Keratinocyte (primary cell): ENCODE measurements around the gene ABI3. TPM values are rescaled to one million over a fixed set of nuclear protein-coding genes. Genes with fewer than 3 reads are reported as not detected.

Source experiments
- DNase-seq: peaks from one replicate; pipeline ENCODE4 v3.0.0-alpha.2; 2011; ENCODE audit warnings: low read depth, missing footprints, low spot score
- FAIRE-seq: peaks from 2 replicates; lab custom pipeline; 2011; peaks lifted over from hg19 to GRCh38; lab: Jason Lieb, UNC
- H2AFZ ChIP-seq: 2 replicates; pipeline ENCODE4 v1.6.0; 2012; ENCODE audit warnings: low read length, control low read depth, inconsistent platforms; ENCODE audit not compliant: control insufficient read depth
- H3K27ac ChIP-seq: 2 replicates; pipeline ENCODE4 v1.5.1; 2011; ENCODE audit warnings: low read length; ENCODE audit not compliant: control insufficient read depth, insufficient read depth
- H3K27me3 ChIP-seq: 3 replicates; pipeline ENCODE4 v1.6.0; 2011; ENCODE audit warnings: low read length; ENCODE audit not compliant: control insufficient read depth, insufficient read depth; ENCODE audit errors: extremely low read depth
- H3K36me3 ChIP-seq, 2 experiments: 2 replicates in 1 of 2; 3 replicates in 1 of 2; pipeline ENCODE4 v1.5.1; 2011; ENCODE audit warnings: low read length in 2 of 2, mild to moderate bottlenecking in 1 of 2; ENCODE audit not compliant: control insufficient read depth in 2 of 2, insufficient read depth in 2 of 2; ENCODE audit errors: extremely low read depth in 1 of 2
- H3K4me1 ChIP-seq: 3 replicates; pipeline ENCODE4 v1.5.1; 2011; ENCODE audit warnings: low read length; ENCODE audit not compliant: control insufficient read depth, insufficient read depth; ENCODE audit errors: extremely low read depth
- H3K4me2 ChIP-seq: 3 replicates; pipeline ENCODE4 v1.6.0; 2011; ENCODE audit warnings: low read depth, low read length; ENCODE audit not compliant: control insufficient read depth, insufficient read depth; ENCODE audit errors: extremely low read depth
- H3K4me3 ChIP-seq, 3 experiments: fragments of 200-600 bp in 1 of 3; sonication (generic) in 1 of 3; 2 replicates in 2 of 3; 3 replicates in 1 of 3; pipeline ENCODE4 v1.5.1; 2011 to 2016; ENCODE audit warnings: low read length in 3 of 3, mild to moderate bottlenecking in 3 of 3, control low read depth in 2 of 3, inconsistent platforms in 1 of 3, low read depth in 1 of 3, mixed read lengths in 1 of 3, mixed run types in 1 of 3, moderate library complexity in 1 of 3; ENCODE audit not compliant: control insufficient read depth in 2 of 3, insufficient read depth in 2 of 3; ENCODE audit errors: extremely low read depth in 1 of 3
- H3K79me2 ChIP-seq: 2 replicates; pipeline ENCODE4 v1.6.0; 2012; ENCODE audit warnings: low read length; ENCODE audit not compliant: control insufficient read depth, insufficient read depth
- H3K9ac ChIP-seq: 3 replicates; pipeline ENCODE4 v1.6.0; 2011; ENCODE audit warnings: low read length; ENCODE audit not compliant: control insufficient read depth, insufficient read depth; ENCODE audit errors: extremely low read depth
- H3K9me1 ChIP-seq: 3 replicates; pipeline ENCODE4 v1.6.0; 2011; ENCODE audit warnings: low read length; ENCODE audit not compliant: control insufficient read depth, insufficient read depth; ENCODE audit errors: extremely low read depth
- H3K9me3 ChIP-seq: 2 replicates; pipeline ENCODE4 v1.5.1; 2012; ENCODE audit warnings: low read depth, low read length; ENCODE audit not compliant: control insufficient read depth
- H4K20me1 ChIP-seq: 3 replicates; pipeline ENCODE4 v1.6.0; 2011; ENCODE audit warnings: low read length; ENCODE audit not compliant: control insufficient read depth, insufficient read depth; ENCODE audit errors: extremely low read depth
- EZH2 ChIP-seq: IDR thresholded peaks from one replicate; pipeline ENCODE4 v1.6.1; 2012; ENCODE audit warnings: inconsistent platforms, mild to moderate bottlenecking, low read length, moderate library complexity
- dilution Hi-C: fragments of 300-500 bp; cut with MboI; formaldehyde crosslinking; loops from one replicate; pipeline ENCODE4 v1.7.0; 2020; ENCODE audit warnings: low sequenced_read_pairs; ENCODE audit not compliant: extremely low pct_ligation_motif_present
- polyA plus RNA-seq, 5 experiments: library from polyadenylated mRNA; depleted of rRNA in 3 of 5; stranded (reverse) in 3 of 5; stranded (forward) in 1 of 5; unstranded in 1 of 5; fragments of >200 nt; gene quantifications; 1 replicate in 1 of 5; 2 replicates in 3 of 5; 3 replicates in 1 of 5; pipeline versions ENCODE4 v1.2.1 to v1.2.3, GENCODE V29; 2011 to 2012; ENCODE audit warnings: missing spikeins in 2 of 5, low read depth in 1 of 5, low replicate concordance in 1 of 5
- TF ChIP-seq, protein P1 (sequence below), 3 experiments: IDR thresholded peaks in 1 of 3; conservative IDR thresholded peaks in 1 of 3; optimal IDR thresholded peaks in 1 of 3; 2 replicates in 2 of 3; 3 replicates in 1 of 3; pipeline versions ENCODE3 to v1.5.1; 2011; ENCODE audit warnings: low read length in 3 of 3, mild to moderate bottlenecking in 3 of 3, moderate library complexity in 2 of 3, control low read depth in 1 of 3, inconsistent platforms in 1 of 3; ENCODE audit not compliant: insufficient read depth in 2 of 3; ENCODE audit errors: extremely low read depth in 1 of 3

ABI3 gene
- polyA plus RNA-seq, 1 donor (not counting 4 experiments of a cell fraction or from before 2014, with no cell fraction given), result not detected

DNA sequence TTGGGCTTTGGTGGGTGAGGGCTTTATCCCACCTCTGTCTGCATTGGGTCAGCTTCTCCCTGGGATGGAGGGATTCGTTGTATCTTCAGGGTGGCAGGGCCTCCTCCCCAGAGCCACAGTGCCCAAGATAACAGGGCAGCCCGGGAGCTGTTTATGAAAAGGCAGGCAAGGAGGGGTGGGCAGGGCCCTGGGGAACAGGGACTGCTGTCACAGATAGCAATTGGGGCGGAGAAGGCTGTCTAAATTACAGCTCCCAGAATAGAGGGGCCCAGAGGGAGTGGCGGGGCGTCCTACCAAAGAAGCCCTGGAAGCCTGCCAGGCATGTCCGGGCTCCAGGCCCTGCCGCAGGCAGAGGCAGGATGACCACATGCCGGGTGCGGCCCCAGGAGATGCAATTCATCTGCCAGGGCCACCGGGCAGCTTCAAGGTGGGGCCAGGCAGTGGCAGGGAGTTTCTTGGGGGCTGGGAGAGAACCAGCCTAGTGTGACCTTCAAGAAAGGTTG lies 38.8 kb downstream of the ABI3 start:
- Histone ChIP-seq H3K27me3 (peaks cover 4% of the 10 kb centered on the region), H3K9me1 (no peaks in the 10 kb centered on the region), H4K20me1 (no peaks in the 10 kb centered on the region), H3K9me3 (no peaks in the 10 kb centered on the region), H3K36me3 (no peaks in the 10 kb centered on the region), H3K27ac (no peak overlapping the region), H3K4me1 (no peaks in the 10 kb centered on the region), H3K9ac (no peak overlapping the region), H3K4me3 (no peak overlapping the region), H3K4me2 (no peak overlapping the region), H2AFZ (no peak overlapping the region), H3K79me2 (no peaks in the 10 kb centered on the region)
- dilution Hi-C loops, result no loop called here
- no peak for FAIRE-seq
- no peak for TF ChIP-seq EZH2
- TF ChIP-seq, protein P1, sequence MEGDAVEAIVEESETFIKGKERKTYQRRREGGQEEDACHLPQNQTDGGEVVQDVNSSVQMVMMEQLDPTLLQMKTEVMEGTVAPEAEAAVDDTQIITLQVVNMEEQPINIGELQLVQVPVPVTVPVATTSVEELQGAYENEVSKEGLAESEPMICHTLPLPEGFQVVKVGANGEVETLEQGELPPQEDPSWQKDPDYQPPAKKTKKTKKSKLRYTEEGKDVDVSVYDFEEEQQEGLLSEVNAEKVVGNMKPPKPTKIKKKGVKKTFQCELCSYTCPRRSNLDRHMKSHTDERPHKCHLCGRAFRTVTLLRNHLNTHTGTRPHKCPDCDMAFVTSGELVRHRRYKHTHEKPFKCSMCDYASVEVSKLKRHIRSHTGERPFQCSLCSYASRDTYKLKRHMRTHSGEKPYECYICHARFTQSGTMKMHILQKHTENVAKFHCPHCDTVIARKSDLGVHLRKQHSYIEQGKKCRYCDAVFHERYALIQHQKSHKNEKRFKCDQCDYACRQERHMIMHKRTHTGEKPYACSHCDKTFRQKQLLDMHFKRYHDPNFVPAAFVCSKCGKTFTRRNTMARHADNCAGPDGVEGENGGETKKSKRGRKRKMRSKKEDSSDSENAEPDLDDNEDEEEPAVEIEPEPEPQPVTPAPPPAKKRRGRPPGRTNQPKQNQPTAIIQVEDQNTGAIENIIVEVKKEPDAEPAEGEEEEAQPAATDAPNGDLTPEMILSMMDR (optimal IDR thresholded peaks at IDR 0.05 in 1 of 3, IDR thresholded peaks at IDR 0.05 in 1 of 3, conservative IDR thresholded peaks at IDR 0.05 in 1 of 3; ENCODE audit: extremely low read depth in 1 of 3, insufficient read depth in 2 of 3, low read length in 3 of 3), result no peak
- DNase-seq, result no peak

GRCh38 chr17:49249890-49250522 lies 39.5 kb downstream of the ABI3 start:
- Histone ChIP-seq H3K27ac (no peak overlapping the region), H4K20me1 (no peaks in the 10 kb centered on the region), H3K79me2 (no peaks in the 10 kb centered on the region), H3K36me3 (no peaks in the 10 kb centered on the region), H3K9ac (no peak overlapping the region), H3K4me1 (no peaks in the 10 kb centered on the region), H3K4me2 (no peak overlapping the region), H3K9me3 (no peaks in the 10 kb centered on the region), H3K4me3 (no peak overlapping the region), H2AFZ (no peak overlapping the region), H3K27me3 (peaks cover 4% of the 10 kb centered on the region), H3K9me1 (no peaks in the 10 kb centered on the region)
- FAIRE-seq (no peak), DNase-seq (no peak)
- TF ChIP-seq, protein P1 (optimal IDR thresholded peaks at IDR 0.05 in 1 of 3, IDR thresholded peaks at IDR 0.05 in 1 of 3, conservative IDR thresholded peaks at IDR 0.05 in 1 of 3; ENCODE audit: extremely low read depth in 1 of 3, insufficient read depth in 2 of 3, low read length in 3 of 3), result no peak
- no peak for TF ChIP-seq EZH2
- dilution Hi-C loops, result no loop called here
